Measurements from ENCODE around the gene PHETA1. TPM values are rescaled to one million over a fixed set of nuclear protein-coding genes. Genes with fewer than 3 reads are reported as not detected.

The PHETA1 gene
- total and polyA plus RNA-seq, 2 experiments from 2014 or later: 5.3 to 12.9 TPM

- Mint-ChIP-seq H3K27ac (no peak overlapping the region), H3K9me3 (no peaks in the 10 kb centered on the region), H3K4me3 (no peak overlapping the region), H3K36me3 (ENCODE audit: low read depth) (no peaks in the 10 kb centered on the region), H3K4me1 (no peaks in the 10 kb centered on the region; the same call in 2 of the 3 replicates), H3K27me3 (ENCODE audit: insufficient read depth, low read depth, poor library complexity) (peaks cover 6% of the 10 kb centered on the region)
- Histone ChIP-seq H3K27me3 (ENCODE audit: insufficient read depth) (no peaks in the 10 kb centered on the region), H3K4me3 (no peak overlapping the region), H3K36me3 (ENCODE audit: insufficient read depth) (no peaks in the 10 kb centered on the region), H3F3A (replicated peaks; ENCODE audit: low read depth) (no peaks in the 10 kb centered on the region), H2AFZ (no peak overlapping the region), H3K27ac (ENCODE audit: low read depth) (no peak overlapping the region), H3K9me2 (ENCODE audit: insufficient read depth) (0 out of 2 replicates have a peak, but pooled peaks cover 3% of the 10 kb centered on the region), H3K4me2 (no peak overlapping the region), H3K4me1 (ENCODE audit: insufficient read depth) (no peaks in the 10 kb centered on the region), H4K20me1 (replicated peaks; ENCODE audit: insufficient read depth) (no peaks in the 10 kb centered on the region), H3K79me2 (replicated peaks; ENCODE audit: insufficient read depth) (no peaks in the 10 kb centered on the region)
- ATAC-seq: peak; percentile 27; the same call in 1 of the 3 replicates
- no peak for DNase-seq (ENCODE audit: low spot score)
- TF ChIP-seq EZH2 (IDR thresholded peaks at IDR 0.05; ENCODE audit: low read depth, unreplicated experiment) (no peak), REST (IDR thresholded peaks at IDR 0.05; ENCODE audit: unreplicated experiment) (no peak), NANOG (IDR thresholded peaks at IDR 0.05; ENCODE audit: borderline replicate concordance) (no peak), STAT1 (IDR thresholded peaks at IDR 0.05; ENCODE audit: unreplicated experiment) (no peak), CREB1 (CRISPR knock-in tag; IDR thresholded peaks at IDR 0.05; ENCODE audit: low read depth) (no peak), JUNB (IDR thresholded peaks at IDR 0.05; ENCODE audit: unreplicated experiment) (no peak)
- TF ChIP-seq, protein P1, sequence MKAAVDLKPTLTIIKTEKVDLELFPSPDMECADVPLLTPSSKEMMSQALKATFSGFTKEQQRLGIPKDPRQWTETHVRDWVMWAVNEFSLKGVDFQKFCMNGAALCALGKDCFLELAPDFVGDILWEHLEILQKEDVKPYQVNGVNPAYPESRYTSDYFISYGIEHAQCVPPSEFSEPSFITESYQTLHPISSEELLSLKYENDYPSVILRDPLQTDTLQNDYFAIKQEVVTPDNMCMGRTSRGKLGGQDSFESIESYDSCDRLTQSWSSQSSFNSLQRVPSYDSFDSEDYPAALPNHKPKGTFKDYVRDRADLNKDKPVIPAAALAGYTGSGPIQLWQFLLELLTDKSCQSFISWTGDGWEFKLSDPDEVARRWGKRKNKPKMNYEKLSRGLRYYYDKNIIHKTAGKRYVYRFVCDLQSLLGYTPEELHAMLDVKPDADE (IDR thresholded peaks at IDR 0.05): no peak
- TF ChIP-seq, protein P2, sequence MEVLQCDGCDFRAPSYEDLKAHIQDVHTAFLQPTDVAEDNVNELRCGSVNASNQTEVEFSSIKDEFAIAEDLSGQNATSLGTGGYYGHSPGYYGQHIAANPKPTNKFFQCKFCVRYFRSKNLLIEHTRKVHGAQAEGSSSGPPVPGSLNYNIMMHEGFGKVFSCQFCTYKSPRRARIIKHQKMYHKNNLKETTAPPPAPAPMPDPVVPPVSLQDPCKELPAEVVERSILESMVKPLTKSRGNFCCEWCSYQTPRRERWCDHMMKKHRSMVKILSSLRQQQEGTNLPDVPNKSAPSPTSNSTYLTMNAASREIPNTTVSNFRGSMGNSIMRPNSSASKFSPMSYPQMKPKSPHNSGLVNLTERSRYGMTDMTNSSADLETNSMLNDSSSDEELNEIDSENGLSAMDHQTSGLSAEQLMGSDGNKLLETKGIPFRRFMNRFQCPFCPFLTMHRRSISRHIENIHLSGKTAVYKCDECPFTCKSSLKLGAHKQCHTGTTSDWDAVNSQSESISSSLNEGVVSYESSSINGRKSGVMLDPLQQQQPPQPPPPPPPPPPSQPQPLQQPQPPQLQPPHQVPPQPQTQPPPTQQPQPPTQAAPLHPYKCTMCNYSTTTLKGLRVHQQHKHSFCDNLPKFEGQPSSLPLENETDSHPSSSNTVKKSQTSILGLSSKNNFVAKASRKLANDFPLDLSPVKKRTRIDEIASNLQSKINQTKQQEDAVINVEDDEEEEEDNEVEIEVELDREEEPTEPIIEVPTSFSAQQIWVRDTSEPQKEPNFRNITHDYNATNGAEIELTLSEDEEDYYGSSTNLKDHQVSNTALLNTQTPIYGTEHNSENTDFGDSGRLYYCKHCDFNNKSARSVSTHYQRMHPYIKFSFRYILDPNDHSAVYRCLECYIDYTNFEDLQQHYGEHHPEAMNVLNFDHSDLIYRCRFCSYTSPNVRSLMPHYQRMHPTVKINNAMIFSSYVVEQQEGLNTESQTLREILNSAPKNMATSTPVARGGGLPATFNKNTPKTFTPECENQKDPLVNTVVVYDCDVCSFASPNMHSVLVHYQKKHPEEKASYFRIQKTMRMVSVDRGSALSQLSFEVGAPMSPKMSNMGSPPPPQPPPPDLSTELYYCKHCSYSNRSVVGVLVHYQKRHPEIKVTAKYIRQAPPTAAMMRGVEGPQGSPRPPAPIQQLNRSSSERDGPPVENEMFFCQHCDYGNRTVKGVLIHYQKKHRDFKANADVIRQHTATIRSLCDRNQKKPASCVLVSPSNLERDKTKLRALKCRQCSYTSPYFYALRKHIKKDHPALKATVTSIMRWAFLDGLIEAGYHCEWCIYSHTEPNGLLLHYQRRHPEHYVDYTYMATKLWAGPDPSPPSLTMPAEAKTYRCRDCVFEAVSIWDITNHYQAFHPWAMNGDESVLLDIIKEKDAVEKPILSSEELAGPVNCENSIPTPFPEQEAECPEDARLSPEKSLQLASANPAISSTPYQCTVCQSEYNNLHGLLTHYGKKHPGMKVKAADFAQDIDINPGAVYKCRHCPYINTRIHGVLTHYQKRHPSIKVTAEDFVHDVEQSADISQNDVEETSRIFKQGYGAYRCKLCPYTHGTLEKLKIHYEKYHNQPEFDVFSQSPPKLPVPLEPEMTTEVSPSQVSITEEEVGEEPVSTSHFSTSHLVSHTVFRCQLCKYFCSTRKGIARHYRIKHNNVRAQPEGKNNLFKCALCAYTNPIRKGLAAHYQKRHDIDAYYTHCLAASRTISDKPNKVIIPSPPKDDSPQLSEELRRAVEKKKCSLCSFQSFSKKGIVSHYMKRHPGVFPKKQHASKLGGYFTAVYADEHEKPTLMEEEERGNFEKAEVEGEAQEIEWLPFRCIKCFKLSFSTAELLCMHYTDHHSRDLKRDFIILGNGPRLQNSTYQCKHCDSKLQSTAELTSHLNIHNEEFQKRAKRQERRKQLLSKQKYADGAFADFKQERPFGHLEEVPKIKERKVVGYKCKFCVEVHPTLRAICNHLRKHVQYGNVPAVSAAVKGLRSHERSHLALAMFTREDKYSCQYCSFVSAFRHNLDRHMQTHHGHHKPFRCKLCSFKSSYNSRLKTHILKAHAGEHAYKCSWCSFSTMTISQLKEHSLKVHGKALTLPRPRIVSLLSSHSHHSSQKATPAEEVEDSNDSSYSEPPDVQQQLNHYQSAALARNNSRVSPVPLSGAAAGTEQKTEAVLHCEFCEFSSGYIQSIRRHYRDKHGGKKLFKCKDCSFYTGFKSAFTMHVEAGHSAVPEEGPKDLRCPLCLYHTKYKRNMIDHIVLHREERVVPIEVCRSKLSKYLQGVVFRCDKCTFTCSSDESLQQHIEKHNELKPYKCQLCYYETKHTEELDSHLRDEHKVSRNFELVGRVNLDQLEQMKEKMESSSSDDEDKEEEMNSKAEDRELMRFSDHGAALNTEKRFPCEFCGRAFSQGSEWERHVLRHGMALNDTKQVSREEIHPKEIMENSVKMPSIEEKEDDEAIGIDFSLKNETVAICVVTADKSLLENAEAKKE (CRISPR knock-in tag; IDR thresholded peaks at IDR 0.05): no peak
Observed at GRCh38 chr12:111389635-111390034, 20.7 kb upstream of the PHETA1 start.

Data from GM23338 (cell line).